ENCODE results near the gene NOX1. TPM values are rescaled to one million over a fixed set of nuclear protein-coding genes. Genes with fewer than 3 reads are reported as not detected.

Gene NOX1
- total and polyA plus RNA-seq, 2 of the 13 experiments (the other 11 are each of a cell fraction or from before 2014, with no cell fraction given), result 0.07 TPM; not detected in 1

DNA sequence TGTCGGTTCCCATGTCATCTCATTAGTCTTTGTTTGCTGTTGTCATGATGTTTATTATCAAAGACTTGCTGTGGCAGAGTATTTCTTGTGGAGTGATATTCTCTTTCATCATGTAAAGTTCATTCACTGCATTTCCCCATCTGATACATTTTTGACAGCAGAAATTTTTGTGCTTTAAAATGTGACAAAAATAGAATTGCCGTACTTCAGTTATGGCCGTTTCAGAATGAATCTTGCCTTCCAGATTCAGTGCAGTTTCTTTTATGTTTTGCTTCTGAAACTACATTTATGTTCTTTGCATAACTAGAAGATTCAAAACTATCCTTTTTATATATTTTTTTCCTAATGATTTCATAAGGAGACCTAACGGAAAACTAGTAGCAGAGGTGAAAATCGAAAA, 44.0 kb downstream of the NOX1 start:
- no peaks in the 10 kb centered on the region for H3K27me3 ChIP-seq (ENCODE audit: control insufficient read depth in 1 of 2, insufficient read depth in 2 of 2, low read length in 2 of 2)
- intact Hi-C loops (cut with micrococcal nuclease; ENCODE audit: unreplicated experiment) (no loop called here), in situ Hi-C loops (cut with HindIII; ENCODE audit: extremely low pct_ligation_motif_present, low pct_unique_long_range_greater_than_20kb) (no loop called here)
- ChIA-PET CTCF (ENCODE audit: low intra/inter-chr PET ratio, low total read pairs) (no interaction called here), POLR2A (interaction anchor here (1.3 kb wide), 1 partner anchor 10 kb away, joined by 3 read pairs; the partner anchor contains the start of gene CSTF2)
- no peaks in the 10 kb centered on the region for H4K20me1 ChIP-seq (ENCODE audit: insufficient read depth, low read length)
- DNase-seq (ENCODE audit: low spot score) (no peak), ATAC-seq (no peak), FAIRE-seq (no peak)
- 97% methylated on average over 5 of the region's 5 CpGs for WGBS (ENCODE audit: low lambda C conversion rate)
- peaks cover 5 to 30% of the 10 kb centered on the region in 2 experiments; a peak in 4 of 5 replicates for H3K36me3 ChIP-seq (replicated peaks in 1 of 2; ENCODE audit: control insufficient read depth in 1 of 2, insufficient read depth in 2 of 2, low read length in 2 of 2)
- H3K9me3 ChIP-seq (ENCODE audit: low read length), result no peaks in the 10 kb centered on the region
- no peak overlapping the region for H3K4me3 ChIP-seq (replicated peaks in 1 of 3; ENCODE audit: insufficient read depth in 1 of 3, low read depth in 2 of 3, low read length in 3 of 3)
- H3K4me1 ChIP-seq (ENCODE audit: insufficient read depth, low read length), result no peaks in the 10 kb centered on the region
- no peak overlapping the region for H3K9ac ChIP-seq (ENCODE audit: insufficient read depth, low read depth, low read length)
- H3K4me2 ChIP-seq (ENCODE audit: low read depth, low read length), result no peak overlapping the region
- H3K27ac ChIP-seq (ENCODE audit: extremely low read length, insufficient read depth, low read length), result no peak overlapping the region
- H2AFZ ChIP-seq (ENCODE audit: low read length), result no peak overlapping the region
- BruUV-seq (replicated peaks), result no TSS peak
- no peaks in the 10 kb centered on the region for H3K79me2 ChIP-seq (ENCODE audit: insufficient read depth, low read length)
- TF ChIP-seq, protein P1, sequence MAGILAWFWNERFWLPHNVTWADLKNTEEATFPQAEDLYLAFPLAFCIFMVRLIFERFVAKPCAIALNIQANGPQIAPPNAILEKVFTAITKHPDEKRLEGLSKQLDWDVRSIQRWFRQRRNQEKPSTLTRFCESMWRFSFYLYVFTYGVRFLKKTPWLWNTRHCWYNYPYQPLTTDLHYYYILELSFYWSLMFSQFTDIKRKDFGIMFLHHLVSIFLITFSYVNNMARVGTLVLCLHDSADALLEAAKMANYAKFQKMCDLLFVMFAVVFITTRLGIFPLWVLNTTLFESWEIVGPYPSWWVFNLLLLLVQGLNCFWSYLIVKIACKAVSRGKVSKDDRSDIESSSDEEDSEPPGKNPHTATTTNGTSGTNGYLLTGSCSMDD (CRISPR knock-in tag; IDR thresholded peaks at IDR 0.05), result no peak
- TF ChIP-seq ZNF629 (CRISPR knock-in tag; conservative IDR thresholded peaks at IDR 0.05) (no peak), ZNF263 (CRISPR knock-in tag; IDR thresholded peaks at IDR 0.05) (no peak), NFE2L2 (IDR thresholded peaks at IDR 0.05; ENCODE audit: low read length) (no peak), ZBTB42 (CRISPR knock-in tag; IDR thresholded peaks at IDR 0.05) (no peak), ZNF354B (CRISPR knock-in tag; IDR thresholded peaks at IDR 0.05) (no peak), ISX (CRISPR knock-in tag; conservative IDR thresholded peaks at IDR 0.05) (no peak), HOXA7 (CRISPR knock-in tag; IDR thresholded peaks at IDR 0.05) (no peak), ZNF484 (CRISPR knock-in tag; IDR thresholded peaks at IDR 0.05; ENCODE audit: borderline replicate concordance, low read depth) (no peak), ZNF3 (CRISPR knock-in tag; IDR thresholded peaks at IDR 0.05) (no peak), ZNF143 (CRISPR knock-in tag; IDR thresholded peaks at IDR 0.05) (no peak), MXD4 (CRISPR knock-in tag; IDR thresholded peaks at IDR 0.05) (no peak)
- TF ChIP-seq, protein P2, sequence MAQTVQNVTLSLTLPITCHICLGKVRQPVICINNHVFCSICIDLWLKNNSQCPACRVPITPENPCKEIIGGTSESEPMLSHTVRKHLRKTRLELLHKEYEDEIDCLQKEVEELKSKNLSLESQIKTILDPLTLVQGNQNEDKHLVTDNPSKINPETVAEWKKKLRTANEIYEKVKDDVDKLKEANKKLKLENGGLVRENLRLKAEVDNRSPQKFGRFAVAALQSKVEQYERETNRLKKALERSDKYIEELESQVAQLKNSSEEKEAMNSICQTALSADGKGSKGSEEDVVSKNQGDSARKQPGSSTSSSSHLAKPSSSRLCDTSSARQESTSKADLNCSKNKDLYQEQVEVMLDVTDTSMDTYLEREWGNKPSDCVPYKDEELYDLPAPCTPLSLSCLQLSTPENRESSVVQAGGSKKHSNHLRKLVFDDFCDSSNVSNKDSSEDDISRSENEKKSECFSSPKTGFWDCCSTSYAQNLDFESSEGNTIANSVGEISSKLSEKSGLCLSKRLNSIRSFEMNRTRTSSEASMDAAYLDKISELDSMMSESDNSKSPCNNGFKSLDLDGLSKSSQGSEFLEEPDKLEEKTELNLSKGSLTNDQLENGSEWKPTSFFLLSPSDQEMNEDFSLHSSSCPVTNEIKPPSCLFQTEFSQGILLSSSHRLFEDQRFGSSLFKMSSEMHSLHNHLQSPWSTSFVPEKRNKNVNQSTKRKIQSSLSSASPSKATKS (CRISPR knock-in tag; IDR thresholded peaks at IDR 0.05), result no peak
- TF ChIP-seq, protein P3, sequence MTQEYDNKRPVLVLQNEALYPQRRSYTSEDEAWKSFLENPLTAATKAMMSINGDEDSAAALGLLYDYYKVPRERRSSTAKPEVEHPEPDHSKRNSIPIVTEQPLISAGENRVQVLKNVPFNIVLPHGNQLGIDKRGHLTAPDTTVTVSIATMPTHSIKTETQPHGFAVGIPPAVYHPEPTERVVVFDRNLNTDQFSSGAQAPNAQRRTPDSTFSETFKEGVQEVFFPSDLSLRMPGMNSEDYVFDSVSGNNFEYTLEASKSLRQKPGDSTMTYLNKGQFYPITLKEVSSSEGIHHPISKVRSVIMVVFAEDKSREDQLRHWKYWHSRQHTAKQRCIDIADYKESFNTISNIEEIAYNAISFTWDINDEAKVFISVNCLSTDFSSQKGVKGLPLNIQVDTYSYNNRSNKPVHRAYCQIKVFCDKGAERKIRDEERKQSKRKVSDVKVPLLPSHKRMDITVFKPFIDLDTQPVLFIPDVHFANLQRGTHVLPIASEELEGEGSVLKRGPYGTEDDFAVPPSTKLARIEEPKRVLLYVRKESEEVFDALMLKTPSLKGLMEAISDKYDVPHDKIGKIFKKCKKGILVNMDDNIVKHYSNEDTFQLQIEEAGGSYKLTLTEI (CRISPR knock-in tag; conservative IDR thresholded peaks at IDR 0.05), result no peak
- TF ChIP-seq, protein P4, sequence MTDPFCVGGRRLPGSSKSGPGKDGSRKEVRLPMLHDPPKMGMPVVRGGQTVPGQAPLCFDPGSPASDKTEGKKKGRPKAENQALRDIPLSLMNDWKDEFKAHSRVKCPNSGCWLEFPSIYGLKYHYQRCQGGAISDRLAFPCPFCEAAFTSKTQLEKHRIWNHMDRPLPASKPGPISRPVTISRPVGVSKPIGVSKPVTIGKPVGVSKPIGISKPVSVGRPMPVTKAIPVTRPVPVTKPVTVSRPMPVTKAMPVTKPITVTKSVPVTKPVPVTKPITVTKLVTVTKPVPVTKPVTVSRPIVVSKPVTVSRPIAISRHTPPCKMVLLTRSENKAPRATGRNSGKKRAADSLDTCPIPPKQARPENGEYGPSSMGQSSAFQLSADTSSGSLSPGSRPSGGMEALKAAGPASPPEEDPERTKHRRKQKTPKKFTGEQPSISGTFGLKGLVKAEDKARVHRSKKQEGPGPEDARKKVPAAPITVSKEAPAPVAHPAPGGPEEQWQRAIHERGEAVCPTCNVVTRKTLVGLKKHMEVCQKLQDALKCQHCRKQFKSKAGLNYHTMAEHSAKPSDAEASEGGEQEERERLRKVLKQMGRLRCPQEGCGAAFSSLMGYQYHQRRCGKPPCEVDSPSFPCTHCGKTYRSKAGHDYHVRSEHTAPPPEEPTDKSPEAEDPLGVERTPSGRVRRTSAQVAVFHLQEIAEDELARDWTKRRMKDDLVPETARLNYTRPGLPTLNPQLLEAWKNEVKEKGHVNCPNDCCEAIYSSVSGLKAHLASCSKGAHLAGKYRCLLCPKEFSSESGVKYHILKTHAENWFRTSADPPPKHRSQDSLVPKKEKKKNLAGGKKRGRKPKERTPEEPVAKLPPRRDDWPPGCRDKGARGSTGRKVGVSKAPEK (CRISPR knock-in tag; IDR thresholded peaks at IDR 0.05; ENCODE audit: borderline replicate concordance), result no peak
